Activated CD4-positive, CD25-positive, alpha-beta regulatory T cell treated with anti-CD3 and anti-CD28 coated beads, Interleukin-2, amount 50 U/mL, for 72 hours (primary cell): ENCODE results near the gene CACNA1D.

Source experiments
- DNase-seq: peaks from one replicate; pipeline ENCODE4 v3.0.0; 2021

CACNA1D gene

GRCh38 chr3:53495520-53496391 is 1.3 kb downstream of the CACNA1D start:
- DNase-seq, result no peak

GRCh38 chr3:53496392-53496670 is 1.9 kb downstream of the CACNA1D start:
- DNase-seq, result no peak

- no peak for DNase-seq
These were observed 2.6 kb downstream of the CACNA1D start for GRCh38 chr3:53496984-53497383.

- no peak for DNase-seq
These were observed 4.6 kb downstream of the CACNA1D start for GRCh38 chr3:53498806-53499641.

- DNase-seq, result no peak
These were observed 5.9 kb downstream of the CACNA1D start for GRCh38 chr3:53500165-53500777.

- no peak for DNase-seq
These were observed 6.8 kb downstream of the CACNA1D start for GRCh38 chr3:53501178-53501577.

GRCh38 chr3:53502737-53503136 is 8.3 kb downstream of the CACNA1D start:
- DNase-seq, result no peak

GRCh38 chr3:53503195-53503594 is 8.8 kb downstream of the CACNA1D start:
- no peak for DNase-seq

GRCh38 chr3:53506110-53506762 is 11.8 kb downstream of the CACNA1D start:
- no peak for DNase-seq

- DNase-seq, result no peak
These were observed 12.3 kb downstream of the CACNA1D start for GRCh38 chr3:53506763-53507145.

- DNase-seq, result no peak
These were observed 15.1 kb downstream of the CACNA1D start for GRCh38 chr3:53509494-53509893.

- DNase-seq, result no peak
These were observed 16.1 kb downstream of the CACNA1D start for GRCh38 chr3:53510508-53510907.

- DNase-seq, result no peak
These were observed 16.8 kb downstream of the CACNA1D start for GRCh38 chr3:53511246-53511645.

- no peak for DNase-seq
These were observed 19.3 kb downstream of the CACNA1D start for GRCh38 chr3:53513556-53514190.

GRCh38 chr3:53516339-53516738 is 21.9 kb downstream of the CACNA1D start:
- no peak for DNase-seq

- DNase-seq, result no peak
These were observed 24.1 kb downstream of the CACNA1D start for GRCh38 chr3:53518495-53518981.

- DNase-seq, result no peak
These were observed 24.8 kb downstream of the CACNA1D start for GRCh38 chr3:53519065-53519709.

GRCh38 chr3:53523346-53523745 is 28.9 kb downstream of the CACNA1D start:
- DNase-seq, result no peak

- no peak for DNase-seq
These were observed 30.2 kb downstream of the CACNA1D start for GRCh38 chr3:53524566-53524965.

GRCh38 chr3:53525765-53526703 is 31.6 kb downstream of the CACNA1D start:
- no peak for DNase-seq

GRCh38 chr3:53526704-53527055 is 32.3 kb downstream of the CACNA1D start:
- no peak for DNase-seq
